SU-DHL-6 (cell line): Measurements from ENCODE around the gene SPATA20.

Source experiments
- H2AFZ ChIP-seq: fragments of 200-600 bp; sonication (generic); 2 replicates; pipeline ENCODE4 v1.6.1; 2014; ENCODE audit warnings: low read depth, mild to moderate bottlenecking, moderate library complexity, mixed read lengths, antibody characterized with exemption, low read length; ENCODE audit not compliant: severe bottlenecking
- H3F3A ChIP-seq: fragments of 200-600 bp; shearing (Covaris generic); 2 replicates; pipeline ENCODE4 v1.6.0; 2016; ENCODE audit warnings: antibody characterized with exemption, mild to moderate bottlenecking; ENCODE audit not compliant: insufficient read depth
- H3K27ac ChIP-seq: fragments of 200-600 bp; sonication (generic); 2 replicates; pipeline ENCODE4 v1.5.1; 2016; ENCODE audit warnings: low read depth, mild to moderate bottlenecking, low read length, moderate library complexity, mixed read lengths
- H3K27me3 ChIP-seq: fragments of 200-600 bp; sonication (generic), shearing (Covaris generic); 2 replicates; pipeline ENCODE4 v1.6.0; 2014; ENCODE audit warnings: mild to moderate bottlenecking, low read length
- H3K36me3 ChIP-seq: fragments of 200-600 bp; sonication (generic); 2 replicates; pipeline ENCODE4 v1.6.1; 2014; ENCODE audit warnings: mild to moderate bottlenecking, low read length, mixed read lengths
- H3K4me2 ChIP-seq: fragments of 300-600, 200-600 bp; shearing (Covaris generic), sonication (generic); 2 replicates; pipeline ENCODE4 v1.6.0; 2014; ENCODE audit warnings: low read length, low read depth, mild to moderate bottlenecking; ENCODE audit not compliant: poor library complexity, severe bottlenecking
- H3K4me3 ChIP-seq: fragments of 200-600 bp; sonication (generic); 2 replicates; pipeline ENCODE4 v1.5.1; 2014; ENCODE audit warnings: antibody characterized with exemption, low read length, mild to moderate bottlenecking, mixed read lengths; ENCODE audit not compliant: insufficient read depth, poor library complexity, severe bottlenecking
- H3K79me2 ChIP-seq: fragments of 200-600 bp; sonication (generic); 2 replicates; pipeline ENCODE4 v1.6.1; 2014; ENCODE audit warnings: mild to moderate bottlenecking, low read length, moderate library complexity; ENCODE audit not compliant: insufficient read depth
- H3K9ac ChIP-seq: fragments of 200-600 bp; sonication (generic); 2 replicates; pipeline ENCODE4 v1.7.0; 2014; ENCODE audit warnings: mild to moderate bottlenecking, low read length
- H3K9me2 ChIP-seq: fragments of 200-600 bp; sonication (generic); replicated peaks from 2 replicates; pipeline ENCODE4 v1.6.1; 2014; ENCODE audit warnings: low read length; ENCODE audit not compliant: insufficient read depth
- H3K9me3 ChIP-seq: fragments of 200-600 bp; sonication (generic); 2 replicates; pipeline ENCODE4 v1.6.1; 2014; ENCODE audit warnings: low read length, mixed read lengths; ENCODE audit not compliant: insufficient read depth
- H4K20me1 ChIP-seq: fragments of 200-600 bp; sonication (generic); 2 replicates; pipeline ENCODE4 v1.6.1; 2014; ENCODE audit warnings: low read depth, mild to moderate bottlenecking, antibody characterized with exemption, low read length, moderate library complexity, mixed read lengths
- CTCF ChIP-seq: fragments of 200-600 bp; sonication (generic); IDR thresholded peaks from one replicate; pipeline ENCODE4 v1.5.1; 2017; ENCODE audit warnings: antibody characterized with exemption, mild to moderate bottlenecking, low read length, moderate library complexity; ENCODE audit not compliant: insufficient read depth, poor library complexity, severe bottlenecking
- EZH2phosphoT487 ChIP-seq: fragments of 200-600 bp; sonication (generic), shearing (Covaris generic); conservative IDR thresholded peaks from 2 replicates; pipeline ENCODE4 v1.6.1; 2018; ENCODE audit warnings: mild to moderate bottlenecking, antibody characterized with exemption, low read length, moderate library complexity, mixed read lengths

Gene SPATA20

GRCh38 chr17:50547035-50547735 is at the start of gene SPATA20:
Gene SPATA20, plus strand, starts transcription at chr17:50547174. Its CDS starts 35 bp downstream, at chr17:50547209.
- H3K27ac ChIP-seq: no peak within 1 kb of the TSS

GRCh38 chr17:50498021-50498874 is 48.7 kb upstream of the SPATA20 start:
- Histone ChIP-seq H3K9me2 (no peaks in the 10 kb centered on the region), H3K4me2 (no peak overlapping the region), H3K27ac (no peak overlapping the region), H2AFZ (no peak overlapping the region), H3K9me3 (no peaks in the 10 kb centered on the region), H3K79me2 (no peaks in the 10 kb centered on the region), H3K4me3 (no peak overlapping the region), H3K36me3 (no peaks in the 10 kb centered on the region), H3K9ac (no peak overlapping the region), H3K27me3 (no peaks in the 10 kb centered on the region), H4K20me1 (no peaks in the 10 kb centered on the region), H3F3A (0 out of 2 replicates have a peak, but pooled peaks cover 4% of the 10 kb centered on the region)
- no peak for TF ChIP-seq EZH2phosphoT487
- no peak for TF ChIP-seq CTCF

More at GRCh38 chr17:50547035-50547735, at the start of gene SPATA20:
- H3K4me3 ChIP-seq: peak within 1 kb of the TSS; percentile 39
- H2AFZ ChIP-seq: peak within 1 kb of the TSS; percentile 68
- no peaks in the 10 kb centered on the region for H3K36me3 ChIP-seq
- no peaks in the 10 kb centered on the region for H3K27me3 ChIP-seq
- H3K79me2 ChIP-seq: no peaks in the 10 kb centered on the region
- no peaks in the 10 kb centered on the region for H3K9me2 ChIP-seq
- no peaks in the 10 kb centered on the region for H4K20me1 ChIP-seq
- peak within 1 kb of the TSS; percentile 37 for H3K4me2 ChIP-seq
- peak within 1 kb of the TSS; percentile 48 for H3K9ac ChIP-seq
- no peaks in the 10 kb centered on the region for H3F3A ChIP-seq
- H3K9me3 ChIP-seq: no peaks in the 10 kb centered on the region
- TF ChIP-seq CTCF (peak; percentile 91), EZH2phosphoT487 (no peak)

GRCh38 chr17:50499270-50499669 is 47.7 kb upstream of the SPATA20 start:
- H3K79me2 ChIP-seq: no peaks in the 10 kb centered on the region
- no peak overlapping the region for H3K4me2 ChIP-seq
- no peaks in the 10 kb centered on the region for H3K36me3 ChIP-seq
- no peaks in the 10 kb centered on the region for H4K20me1 ChIP-seq
- no peak overlapping the region for H3K27ac ChIP-seq
- no peaks in the 10 kb centered on the region for H3K27me3 ChIP-seq
- TF ChIP-seq CTCF (no peak), EZH2phosphoT487 (no peak)
- H3K9me3 ChIP-seq: no peaks in the 10 kb centered on the region
- no peaks in the 10 kb centered on the region for H3K9me2 ChIP-seq
- H2AFZ ChIP-seq: no peak overlapping the region
- no peak overlapping the region for H3K4me3 ChIP-seq
- no peak overlapping the region for H3K9ac ChIP-seq
- H3F3A ChIP-seq: 0 out of 2 replicates have a peak, but pooled peaks cover 4% of the 10 kb centered on the region
